ENCODE results near the gene CGAS.
"Not testable (repeated sequence)": the region's sequence is repeated elsewhere in the genome, so short reads cannot be mapped to it uniquely, and the experiment has no call there.

Gene CGAS

DNA sequence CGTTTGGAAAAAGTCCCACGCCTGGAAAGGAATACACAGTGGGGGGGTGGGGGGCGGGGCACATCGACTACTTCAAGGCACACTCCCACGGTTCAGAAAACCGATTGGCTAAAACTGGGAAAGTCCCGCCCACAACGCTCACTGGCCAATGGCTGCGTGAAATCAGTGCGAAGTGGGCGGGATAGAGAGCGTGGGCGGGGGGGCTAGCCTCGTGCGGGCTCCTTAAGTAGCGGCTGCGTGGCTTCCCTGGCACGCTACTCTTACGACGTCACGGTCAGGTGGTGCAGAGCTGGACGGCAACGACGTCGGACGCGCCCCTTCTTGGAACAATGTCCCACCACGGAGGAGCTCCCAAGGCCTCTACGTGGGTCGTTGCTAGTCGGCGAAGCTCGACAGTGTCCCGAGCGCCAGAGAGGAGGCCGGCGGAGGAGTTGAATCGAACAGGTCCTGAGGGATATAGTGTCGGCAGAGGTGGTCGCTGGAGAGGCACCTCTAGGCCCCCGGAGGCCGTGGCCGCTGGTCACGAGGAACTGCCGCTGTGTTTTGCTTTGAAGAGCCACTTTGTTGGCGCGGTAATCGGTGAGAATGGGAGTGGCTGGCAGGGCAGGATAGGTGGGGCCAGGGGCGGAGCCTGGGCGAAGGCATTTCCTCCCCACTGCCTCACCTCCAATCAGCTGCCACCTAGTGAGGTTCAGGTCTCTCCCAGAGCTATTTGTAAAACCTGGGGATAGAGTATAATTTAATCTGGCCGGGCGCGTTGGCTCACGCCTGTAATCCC lies 57.3 kb downstream of the CGAS start, which contains the start of gene DDX43:
Gene DDX43 (plus strand): TSS at position 252 of the 778 bp plus-strand sequence. CDS start 78 bp downstream, at position 330.
- TF ChIP-seq, protein P1, sequence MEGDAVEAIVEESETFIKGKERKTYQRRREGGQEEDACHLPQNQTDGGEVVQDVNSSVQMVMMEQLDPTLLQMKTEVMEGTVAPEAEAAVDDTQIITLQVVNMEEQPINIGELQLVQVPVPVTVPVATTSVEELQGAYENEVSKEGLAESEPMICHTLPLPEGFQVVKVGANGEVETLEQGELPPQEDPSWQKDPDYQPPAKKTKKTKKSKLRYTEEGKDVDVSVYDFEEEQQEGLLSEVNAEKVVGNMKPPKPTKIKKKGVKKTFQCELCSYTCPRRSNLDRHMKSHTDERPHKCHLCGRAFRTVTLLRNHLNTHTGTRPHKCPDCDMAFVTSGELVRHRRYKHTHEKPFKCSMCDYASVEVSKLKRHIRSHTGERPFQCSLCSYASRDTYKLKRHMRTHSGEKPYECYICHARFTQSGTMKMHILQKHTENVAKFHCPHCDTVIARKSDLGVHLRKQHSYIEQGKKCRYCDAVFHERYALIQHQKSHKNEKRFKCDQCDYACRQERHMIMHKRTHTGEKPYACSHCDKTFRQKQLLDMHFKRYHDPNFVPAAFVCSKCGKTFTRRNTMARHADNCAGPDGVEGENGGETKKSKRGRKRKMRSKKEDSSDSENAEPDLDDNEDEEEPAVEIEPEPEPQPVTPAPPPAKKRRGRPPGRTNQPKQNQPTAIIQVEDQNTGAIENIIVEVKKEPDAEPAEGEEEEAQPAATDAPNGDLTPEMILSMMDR (IDR thresholded peaks at IDR 0.05; ENCODE audit: low read depth, low read length, missing control alignments) = no peak
- Histone ChIP-seq H3K27me3 (replicated peaks) (no peaks in the 10 kb centered on the region), H3K27ac (no peak within 1 kb of the TSS), H3K4me3 (ENCODE audit: low read depth, low read length) (peak within 1 kb of the TSS; percentile 42), H3K36me3 (replicated peaks) (no peaks in the 10 kb centered on the region)
- no peak for DNase-seq
- in situ Hi-C loops (cut with HindIII; ENCODE audit: low pct_ligation_motif_present, low sequenced_read_pairs) = no loop called here

DNA sequence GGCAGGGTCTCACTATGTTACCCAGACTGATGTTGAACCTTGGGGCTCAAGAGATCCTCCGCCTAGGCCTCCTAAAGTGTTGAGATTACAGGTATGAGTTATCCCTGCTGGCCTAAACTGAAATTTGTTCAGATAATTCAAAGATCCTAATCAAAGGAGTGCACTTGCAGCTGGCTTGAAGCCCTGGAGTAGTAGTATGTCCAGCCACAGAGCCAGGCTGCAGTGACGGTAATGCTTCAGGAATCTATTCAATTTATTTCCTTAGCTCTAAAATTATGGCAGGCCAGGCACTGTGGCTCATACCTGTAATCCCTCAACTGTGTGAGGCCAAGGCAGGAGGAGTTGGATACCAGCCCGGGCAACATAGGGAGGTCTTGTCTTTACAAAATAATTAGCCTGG lies 58.8 kb downstream of the CGAS start:
- TF ChIP-seq, protein P1 (IDR thresholded peaks at IDR 0.05; ENCODE audit: low read depth, low read length, missing control alignments) = no peak
- Histone ChIP-seq H3K27ac (no peak overlapping the region), H3K27me3 (replicated peaks) (no peaks in the 10 kb centered on the region), H3K4me3 (ENCODE audit: low read depth, low read length) (no peak overlapping the region), H3K36me3 (replicated peaks) (no peaks in the 10 kb centered on the region)
- in situ Hi-C loops (cut with HindIII; ENCODE audit: low pct_ligation_motif_present, low sequenced_read_pairs) = no loop called here
- DNase-seq = peak; percentile 5

DNA sequence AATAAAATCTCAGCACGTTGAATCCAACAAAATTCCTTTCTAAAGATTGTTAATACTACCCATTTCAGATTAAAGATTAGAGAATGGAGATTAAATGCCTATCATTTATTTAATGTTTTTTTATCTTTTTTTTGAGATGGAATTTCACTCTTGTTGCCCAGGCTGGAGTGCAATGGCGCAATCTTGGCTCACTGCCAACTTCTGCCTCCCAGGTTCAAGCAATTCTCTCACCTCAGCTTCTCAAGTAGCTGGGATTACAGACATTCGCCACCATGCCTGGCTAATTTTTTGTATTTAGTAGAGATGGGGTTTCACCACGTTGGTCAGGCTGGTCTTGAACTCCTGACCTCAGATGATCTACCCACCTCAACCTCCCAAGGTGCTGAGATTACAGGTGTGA lies 59.9 kb downstream of the CGAS start:
- H3K4me3 ChIP-seq (ENCODE audit: low read depth, low read length); DNase-seq; H3K27ac ChIP-seq; H3K27me3 ChIP-seq (replicated peaks); in situ Hi-C loops (cut with HindIII; ENCODE audit: low pct_ligation_motif_present, low sequenced_read_pairs); H3K36me3 ChIP-seq (replicated peaks): not testable (repeated sequence)

DNA sequence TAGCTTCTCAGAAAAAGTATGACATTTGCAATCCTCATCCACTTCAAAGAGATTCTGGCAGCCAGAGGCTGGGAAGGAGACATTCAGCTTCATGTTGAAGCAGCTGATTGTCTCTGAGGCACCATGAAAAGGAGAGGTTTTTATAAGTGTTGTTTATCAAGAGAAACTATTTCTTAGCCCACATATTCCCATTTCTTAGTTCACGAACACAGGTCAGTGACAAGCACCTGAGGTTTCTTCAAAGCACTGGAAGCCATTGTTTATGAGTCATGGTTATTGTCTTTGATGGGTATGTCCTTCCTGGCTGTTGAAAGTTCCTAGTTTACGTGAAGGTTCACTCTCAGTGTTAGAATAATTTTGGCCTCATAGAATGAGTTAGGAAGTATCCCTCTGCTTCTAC lies 60.4 kb downstream of the CGAS start:
- TF ChIP-seq, protein P1 (IDR thresholded peaks at IDR 0.05; ENCODE audit: low read depth, low read length, missing control alignments) = no peak
- Histone ChIP-seq H3K27ac (no peak overlapping the region), H3K36me3 (replicated peaks) (no peaks in the 10 kb centered on the region), H3K4me3 (ENCODE audit: low read depth, low read length) (no peak overlapping the region), H3K27me3 (replicated peaks) (no peaks in the 10 kb centered on the region)
- no peak for DNase-seq
- in situ Hi-C loops (cut with HindIII; ENCODE audit: low pct_ligation_motif_present, low sequenced_read_pairs) = no loop called here

DNA sequence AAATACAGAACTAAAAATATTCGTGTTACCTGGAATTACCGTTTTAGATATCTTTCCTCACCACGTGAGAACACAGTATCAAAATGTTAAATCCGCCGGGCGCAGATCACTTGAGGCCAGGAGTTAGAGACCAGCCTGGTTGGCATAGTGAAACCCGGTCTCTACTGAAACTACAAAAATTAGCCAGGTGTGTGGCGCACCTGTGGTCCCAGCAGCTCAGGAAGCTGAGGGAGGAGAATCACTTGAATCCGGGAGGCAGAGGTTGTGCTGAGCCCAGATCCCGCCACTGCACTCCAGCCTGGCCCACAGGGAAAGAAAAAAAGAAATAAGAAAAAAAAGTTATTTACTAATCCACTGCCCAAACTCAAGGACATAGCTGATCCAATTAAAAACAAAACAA lies 62.2 kb downstream of the CGAS start:
- Histone ChIP-seq H3K36me3 (replicated peaks) (no peaks in the 10 kb centered on the region), H3K27me3 (replicated peaks) (no peaks in the 10 kb centered on the region), H3K27ac (no peak overlapping the region), H3K4me3 (ENCODE audit: low read depth, low read length) (no peak overlapping the region)
- in situ Hi-C loops (cut with HindIII; ENCODE audit: low pct_ligation_motif_present, low sequenced_read_pairs) = no loop called here
- DNase-seq = no peak
- TF ChIP-seq, protein P1 (IDR thresholded peaks at IDR 0.05; ENCODE audit: low read depth, low read length, missing control alignments) = no peak

DNA sequence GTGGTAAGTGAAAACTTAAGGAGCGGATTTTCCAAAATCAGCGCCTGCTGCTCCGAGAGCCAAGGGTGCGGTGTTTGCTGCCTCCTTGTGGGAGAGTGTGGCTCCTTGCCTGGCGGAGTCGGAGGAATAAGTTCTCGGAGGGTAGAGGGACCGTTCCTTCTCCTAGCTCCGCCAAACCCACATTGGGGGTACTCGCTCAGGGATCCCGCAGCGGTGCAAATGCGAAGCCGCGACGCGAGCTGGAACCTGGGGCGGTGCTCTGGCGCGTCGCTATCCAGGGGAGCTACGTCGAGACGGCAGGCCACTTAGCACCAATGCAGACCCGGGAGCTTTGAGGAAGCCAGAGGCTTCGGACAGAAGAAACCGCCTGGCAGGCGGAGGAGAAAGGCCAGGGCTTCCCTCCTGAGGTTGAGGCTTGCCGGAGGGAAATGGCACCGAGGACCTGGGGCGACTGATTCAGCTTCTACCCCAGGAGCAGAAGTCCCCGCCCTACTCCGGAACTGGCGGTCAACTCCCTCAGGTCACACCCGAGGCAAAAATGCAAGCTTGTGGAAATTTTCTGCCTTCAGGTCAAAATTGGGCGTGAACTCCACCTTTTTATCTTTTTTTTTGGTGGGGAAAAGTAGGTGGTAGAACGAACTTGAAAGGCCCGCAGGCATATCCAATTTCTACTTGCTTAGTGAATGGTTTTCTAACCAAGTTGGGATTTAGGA lies 63.1 kb downstream of the CGAS start:
- H3K27ac ChIP-seq = no peak overlapping the region

More for the DNA sequence above, 63.1 kb downstream of the CGAS start:
- TF ChIP-seq, protein P1 (IDR thresholded peaks at IDR 0.05; ENCODE audit: low read depth, low read length, missing control alignments) = peak; percentile 88
- Histone ChIP-seq H3K36me3 (replicated peaks) (no peaks in the 10 kb centered on the region), H3K27me3 (replicated peaks) (no peaks in the 10 kb centered on the region), H3K4me3 (ENCODE audit: low read depth, low read length) (peak overlapping the region; percentile 62)
- in situ Hi-C loops (cut with HindIII; ENCODE audit: low pct_ligation_motif_present, low sequenced_read_pairs) = no loop called here
- DNase-seq = peak; percentile 49
